Measurements from ENCODE around the gene KRT5. TPM values are rescaled to one million over a fixed set of nuclear protein-coding genes. Genes with fewer than 3 reads are reported as not detected.

The KRT5 gene
- total and polyA plus RNA-seq, 2 of the 13 experiments (the other 11 are each of a cell fraction or from before 2014, with no cell fraction given) = 0.08 TPM; not detected in 1

GRCh38 chr12:52515927-52516831 lies 4.0 kb downstream of the KRT5 start:
- H3K79me2 ChIP-seq (ENCODE audit: insufficient read depth, low read length) = no peaks in the 10 kb centered on the region
- peaks cover 6% of the 10 kb centered on the region; the same call in 1 of the 2 replicates for H3K9me3 ChIP-seq (ENCODE audit: low read length)
- H3K4me1 ChIP-seq (ENCODE audit: insufficient read depth, low read length) = no peaks in the 10 kb centered on the region
- no peak for DNase-seq (ENCODE audit: low spot score)
- BruUV-seq (replicated peaks) = no TSS peak
- ATAC-seq = no peak
- FAIRE-seq = no peak
- H3K36me3 ChIP-seq (replicated peaks in 1 of 2; ENCODE audit: control insufficient read depth in 1 of 2, insufficient read depth in 2 of 2, low read length in 2 of 2) = no peaks in the 10 kb centered on the region
- no peak overlapping the region for H3K9ac ChIP-seq (ENCODE audit: insufficient read depth, low read depth, low read length)
- no peaks in the 10 kb centered on the region for H4K20me1 ChIP-seq (ENCODE audit: insufficient read depth, low read length)
- H3K4me2 ChIP-seq (ENCODE audit: low read depth, low read length) = no peak overlapping the region
- intact Hi-C loops (cut with micrococcal nuclease; ENCODE audit: unreplicated experiment) (no loop called here), in situ Hi-C loops (cut with HindIII; ENCODE audit: extremely low pct_ligation_motif_present, low pct_unique_long_range_greater_than_20kb) (no loop called here)
- 18% methylated on average over 5 of the region's 15 CpGs for WGBS (ENCODE audit: low lambda C conversion rate)
- H3K27ac ChIP-seq (ENCODE audit: extremely low read length, insufficient read depth, low read length) = no peak overlapping the region
- CTCF ChIA-PET (ENCODE audit: low intra/inter-chr PET ratio, low total read pairs) = no interaction called here
- TF ChIP-seq NR2F1 (CRISPR knock-in tag; IDR thresholded peaks at IDR 0.05) (no peak), HIVEP1 (CRISPR knock-in tag; IDR thresholded peaks at IDR 0.05) (no peak), NFE2L2 (IDR thresholded peaks at IDR 0.05; ENCODE audit: low read length) (no peak), BHLHE40 (IDR thresholded peaks at IDR 0.05; ENCODE audit: low read length) (no peak), ZC3H13 (CRISPR knock-in tag; IDR thresholded peaks at IDR 0.05) (no peak), MED13 (CRISPR knock-in tag; IDR thresholded peaks at IDR 0.05) (no peak), KDM4B (CRISPR knock-in tag; IDR thresholded peaks at IDR 0.05) (no peak), SNAPC5 (CRISPR knock-in tag; IDR thresholded peaks at IDR 0.05; ENCODE audit: borderline replicate concordance) (no peak), SIN3A (IDR thresholded peaks at IDR 0.05; ENCODE audit: borderline replicate concordance, low read depth, low read length) (no peak), ZNF773 (CRISPR knock-in tag; IDR thresholded peaks at IDR 0.05; ENCODE audit: borderline replicate concordance) (no peak), ZSCAN30 (CRISPR knock-in tag; IDR thresholded peaks at IDR 0.05) (no peak), ZNF503 (CRISPR knock-in tag; IDR thresholded peaks at IDR 0.05) (no peak), ZNF577 (CRISPR knock-in tag; IDR thresholded peaks at IDR 0.05; ENCODE audit: borderline replicate concordance, low read depth) (no peak), KDM2A (CRISPR knock-in tag; IDR thresholded peaks at IDR 0.05; ENCODE audit: borderline replicate concordance, low read depth) (no peak), PAWR (CRISPR knock-in tag; IDR thresholded peaks at IDR 0.05; ENCODE audit: borderline replicate concordance) (no peak), ZBTB20 (CRISPR knock-in tag; IDR thresholded peaks at IDR 0.05; ENCODE audit: borderline replicate concordance, low read depth) (no peak), ZNF30 (CRISPR knock-in tag; IDR thresholded peaks at IDR 0.05) (no peak), CERS6 (CRISPR knock-in tag; IDR thresholded peaks at IDR 0.05) (no peak)
- TF ChIP-seq, protein P1, sequence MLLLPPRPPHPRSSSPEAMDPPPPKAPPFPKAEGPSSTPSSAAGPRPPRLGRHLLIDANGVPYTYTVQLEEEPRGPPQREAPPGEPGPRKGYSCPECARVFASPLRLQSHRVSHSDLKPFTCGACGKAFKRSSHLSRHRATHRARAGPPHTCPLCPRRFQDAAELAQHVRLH (CRISPR knock-in tag; IDR thresholded peaks at IDR 0.05; ENCODE audit: borderline replicate concordance, low read depth) = no peak
- H3K4me3 ChIP-seq (replicated peaks in 1 of 3; ENCODE audit: insufficient read depth in 1 of 3, low read depth in 2 of 3, low read length in 3 of 3) = no peak overlapping the region
- no peak overlapping the region for H2AFZ ChIP-seq (ENCODE audit: low read length)
- POLR2A ChIA-PET = no interaction called here
- H3K27me3 ChIP-seq (ENCODE audit: control insufficient read depth in 1 of 2, insufficient read depth in 2 of 2, low read length in 2 of 2) = peaks cover 0 to under 1% of the 10 kb centered on the region in 2 experiments; a peak in 2 of 5 replicates
